ENCODE data around the gene ERICH2. TPM values are rescaled to one million over a fixed set of nuclear protein-coding genes. Genes with fewer than 3 reads are reported as not detected.

ERICH2 gene
- total RNA-seq, 1 donor from 2014 or later = not detected

DNA sequence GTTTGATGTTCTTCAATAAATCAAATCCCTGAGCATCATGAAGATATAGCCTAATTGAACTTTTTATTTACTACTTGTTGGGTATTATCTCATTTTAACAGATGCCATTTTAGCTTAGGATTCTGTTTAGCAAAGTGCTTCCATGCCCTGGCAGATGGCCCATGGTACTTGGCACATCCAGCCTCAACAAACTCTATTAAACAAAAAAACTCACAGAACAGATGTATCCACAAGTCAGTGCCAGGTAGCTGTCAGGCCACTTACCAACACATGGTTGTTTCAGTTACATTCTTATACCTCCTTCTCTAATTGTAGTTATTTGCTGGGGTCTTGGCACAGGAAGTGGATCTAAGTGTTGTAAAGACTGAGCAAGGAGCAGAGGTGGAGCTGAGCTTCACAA lies 76.1 kb downstream of the ERICH2 start:
- Histone ChIP-seq H3K4me1 (no peaks in the 10 kb centered on the region), H3K9me3 (no peaks in the 10 kb centered on the region), H3K27me3 (no peaks in the 10 kb centered on the region), H3K27ac (no peak overlapping the region), H3K36me3 (no peaks in the 10 kb centered on the region), H3K4me3 (no peak overlapping the region)
- no peak for DNase-seq (ENCODE audit: extremely low spot score in 2 of 2)
- intact Hi-C loops (cut with DNase I) = no loop called here
- no peak for TF ChIP-seq POLR2AphosphoS5 (IDR thresholded peaks at IDR 0.05; ENCODE audit: insufficient read depth in 1 of 2, low read depth in 1 of 2)
- no peak for TF ChIP-seq POLR2A (IDR thresholded peaks at IDR 0.05)
- TF ChIP-seq, protein P1, sequence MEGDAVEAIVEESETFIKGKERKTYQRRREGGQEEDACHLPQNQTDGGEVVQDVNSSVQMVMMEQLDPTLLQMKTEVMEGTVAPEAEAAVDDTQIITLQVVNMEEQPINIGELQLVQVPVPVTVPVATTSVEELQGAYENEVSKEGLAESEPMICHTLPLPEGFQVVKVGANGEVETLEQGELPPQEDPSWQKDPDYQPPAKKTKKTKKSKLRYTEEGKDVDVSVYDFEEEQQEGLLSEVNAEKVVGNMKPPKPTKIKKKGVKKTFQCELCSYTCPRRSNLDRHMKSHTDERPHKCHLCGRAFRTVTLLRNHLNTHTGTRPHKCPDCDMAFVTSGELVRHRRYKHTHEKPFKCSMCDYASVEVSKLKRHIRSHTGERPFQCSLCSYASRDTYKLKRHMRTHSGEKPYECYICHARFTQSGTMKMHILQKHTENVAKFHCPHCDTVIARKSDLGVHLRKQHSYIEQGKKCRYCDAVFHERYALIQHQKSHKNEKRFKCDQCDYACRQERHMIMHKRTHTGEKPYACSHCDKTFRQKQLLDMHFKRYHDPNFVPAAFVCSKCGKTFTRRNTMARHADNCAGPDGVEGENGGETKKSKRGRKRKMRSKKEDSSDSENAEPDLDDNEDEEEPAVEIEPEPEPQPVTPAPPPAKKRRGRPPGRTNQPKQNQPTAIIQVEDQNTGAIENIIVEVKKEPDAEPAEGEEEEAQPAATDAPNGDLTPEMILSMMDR (IDR thresholded peaks at IDR 0.05) = no peak

DNA sequence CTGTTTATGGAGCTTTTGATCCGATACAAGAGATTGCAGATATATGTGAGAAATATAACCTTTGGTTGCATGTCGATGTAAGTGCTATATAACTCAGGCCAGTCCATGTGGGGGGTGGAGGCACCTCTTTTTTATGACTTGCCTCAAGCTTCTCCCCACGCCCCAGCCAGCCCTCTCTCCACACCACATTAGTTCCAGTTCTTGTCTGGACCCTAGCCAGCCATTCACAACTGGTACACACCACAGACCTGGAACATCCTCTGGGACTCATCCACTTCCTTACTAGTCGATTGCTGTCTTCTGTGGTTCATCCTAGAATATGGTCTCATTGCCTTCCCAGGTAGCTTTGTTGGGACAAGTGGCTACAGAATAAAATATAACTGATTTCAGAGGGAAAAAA lies 77.5 kb downstream of the ERICH2 start:
- H3K4me1 ChIP-seq = no peaks in the 10 kb centered on the region
- DNase-seq (ENCODE audit: extremely low spot score in 2 of 2) = no peak
- no peak for TF ChIP-seq POLR2AphosphoS5 (IDR thresholded peaks at IDR 0.05; ENCODE audit: insufficient read depth in 1 of 2, low read depth in 1 of 2)
- TF ChIP-seq, protein P1 (IDR thresholded peaks at IDR 0.05) = no peak
- no peak for TF ChIP-seq POLR2A (IDR thresholded peaks at IDR 0.05)
- no peaks in the 10 kb centered on the region for H3K9me3 ChIP-seq
- no peak overlapping the region for H3K27ac ChIP-seq
- no peak overlapping the region for H3K4me3 ChIP-seq
- intact Hi-C loops (cut with DNase I) = no loop called here
- no peaks in the 10 kb centered on the region for H3K36me3 ChIP-seq
- H3K27me3 ChIP-seq = no peaks in the 10 kb centered on the region

Small RNAs within 50 kb of the gene (small RNA-seq; reads per million reads assigned to genes)
- not detected for gene RF00019

Other genes with a start within 250 kb of the ERICH2 start
- gene SP5, start 55.0 kb upstream of the ERICH2 start, total RNA-seq = 1.7 TPM
- gene GAD1, start 46.5 kb downstream of the ERICH2 start, total RNA-seq = not detected
- 18.2 TPM for gene GORASP2, start 158.9 kb downstream of the ERICH2 start, total RNA-seq